Measurements from ENCODE around the gene KRT86.
A peak's percentile ranks its signal among the peaks of the same experiment; 100 is the strongest.
"Not testable (repeated sequence)": the region's sequence is repeated elsewhere in the genome, so short reads cannot be mapped to it uniquely, and the experiment has no call there.

The KRT86 gene

DNA sequence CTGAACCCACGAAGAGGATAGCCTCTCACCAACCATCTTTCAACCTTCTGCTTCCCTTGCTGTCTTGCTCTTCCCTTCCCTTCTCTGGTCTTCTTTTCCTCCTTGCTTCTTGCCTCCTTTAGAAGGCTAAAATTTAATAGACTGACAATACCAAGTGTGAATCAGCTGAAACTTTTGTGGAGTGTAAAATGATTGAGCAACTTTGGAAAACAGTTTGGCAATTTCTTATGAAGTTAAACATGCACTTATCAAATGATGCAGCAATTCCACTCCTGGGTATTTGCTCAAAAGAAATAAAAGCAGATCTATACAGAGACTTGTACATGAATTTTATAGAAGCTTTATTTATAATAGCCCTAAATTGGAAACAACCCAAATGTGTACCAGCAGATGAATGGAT is 3.3 kb upstream of the KRT86 start:
- no peak for DNase-seq

- no peak for DNase-seq
Observed at GRCh38 chr12:52275686-52276085, 1.2 kb downstream of the KRT86 start.

DNA sequence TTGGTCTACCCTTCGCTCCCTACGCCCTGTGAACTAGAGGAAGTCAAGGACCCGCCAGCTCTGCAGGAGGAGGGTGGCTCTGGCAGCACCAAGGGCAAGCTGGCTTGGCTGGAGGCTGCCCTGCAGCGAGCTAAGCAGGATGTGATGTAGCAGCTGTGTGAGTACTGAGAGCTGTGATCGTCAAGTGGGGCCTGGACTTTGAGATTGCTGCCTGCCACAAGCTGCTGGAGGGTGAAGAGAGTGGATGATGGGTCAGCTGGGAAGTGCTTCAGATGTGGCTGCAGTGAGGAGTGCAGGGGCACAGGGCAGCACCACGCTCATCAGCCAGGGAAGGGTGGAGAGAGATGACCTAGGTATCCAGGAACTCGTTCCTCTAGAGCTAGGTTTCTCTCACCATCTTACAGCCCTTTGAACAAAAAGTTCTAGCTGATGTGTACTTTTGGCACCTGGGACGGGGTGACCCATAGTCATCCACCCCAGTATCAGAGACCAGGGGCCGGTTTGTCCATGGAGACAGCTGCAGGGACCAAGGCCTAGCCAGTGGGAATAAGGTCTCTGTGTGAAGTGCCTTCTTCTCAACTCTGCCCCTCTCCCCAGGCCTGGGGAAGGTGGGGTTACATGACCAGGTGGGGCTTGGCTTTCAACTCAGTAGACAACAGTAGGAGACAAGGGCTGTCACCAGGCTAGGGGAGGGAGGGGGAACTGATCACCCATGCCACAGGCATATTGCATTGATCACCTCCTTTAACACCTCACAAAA is 3.2 kb downstream of the KRT86 start:
- DNase-seq = no peak

- peak; percentile 14 to 68 for DNase-seq
Observed at GRCh38 chr12:52278575-52279421, 4.4 kb downstream of the KRT86 start.

DNA sequence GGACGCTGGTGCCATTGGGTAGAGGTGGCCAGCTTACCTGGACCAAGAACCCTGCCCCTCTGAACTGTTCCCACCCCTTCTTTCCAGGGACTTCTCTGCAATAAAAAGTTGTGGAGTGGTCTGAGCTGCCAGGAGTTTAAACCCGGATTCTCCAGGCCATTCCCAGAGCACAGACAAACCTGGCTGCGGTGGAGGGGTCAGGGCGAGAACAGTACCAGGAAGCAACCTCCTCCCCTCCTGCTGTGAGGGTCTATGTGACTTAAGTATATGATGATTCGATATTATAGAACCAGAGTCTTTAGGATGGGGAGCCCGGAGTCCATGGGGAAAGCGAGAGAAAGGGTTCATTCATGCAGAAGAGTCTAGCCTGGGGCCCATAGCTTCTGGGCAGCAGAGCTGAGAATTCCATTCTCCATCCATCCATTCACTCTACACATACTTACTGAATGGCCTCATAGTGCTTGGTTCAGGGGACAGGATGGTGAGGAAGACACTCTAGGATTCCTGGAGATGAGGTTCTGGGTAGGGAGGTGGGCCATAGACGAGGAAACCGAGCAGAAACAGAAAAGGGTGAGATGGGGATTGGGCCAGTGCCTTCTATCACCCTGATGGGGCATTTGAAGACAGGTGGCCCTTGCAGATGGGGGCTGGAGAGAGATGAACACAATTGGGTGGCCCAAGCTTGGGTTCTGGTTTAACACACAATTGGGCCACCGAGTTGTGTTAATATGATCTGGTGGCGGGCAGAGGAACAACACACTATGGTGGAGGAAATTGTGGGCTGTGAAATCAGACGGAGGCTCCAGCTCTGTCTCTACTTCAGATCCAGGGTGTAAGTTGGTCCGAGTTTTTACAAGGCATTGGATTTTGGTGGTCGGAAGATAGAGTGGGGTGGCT is 5.2 kb downstream of the KRT86 start:
- no peak for DNase-seq

GRCh38 chr12:52280319-52280795 is 5.9 kb downstream of the KRT86 start:
- no peak for DNase-seq

- no peak for DNase-seq
Observed at GRCh38 chr12:52280796-52281560, 6.5 kb downstream of the KRT86 start.

DNA sequence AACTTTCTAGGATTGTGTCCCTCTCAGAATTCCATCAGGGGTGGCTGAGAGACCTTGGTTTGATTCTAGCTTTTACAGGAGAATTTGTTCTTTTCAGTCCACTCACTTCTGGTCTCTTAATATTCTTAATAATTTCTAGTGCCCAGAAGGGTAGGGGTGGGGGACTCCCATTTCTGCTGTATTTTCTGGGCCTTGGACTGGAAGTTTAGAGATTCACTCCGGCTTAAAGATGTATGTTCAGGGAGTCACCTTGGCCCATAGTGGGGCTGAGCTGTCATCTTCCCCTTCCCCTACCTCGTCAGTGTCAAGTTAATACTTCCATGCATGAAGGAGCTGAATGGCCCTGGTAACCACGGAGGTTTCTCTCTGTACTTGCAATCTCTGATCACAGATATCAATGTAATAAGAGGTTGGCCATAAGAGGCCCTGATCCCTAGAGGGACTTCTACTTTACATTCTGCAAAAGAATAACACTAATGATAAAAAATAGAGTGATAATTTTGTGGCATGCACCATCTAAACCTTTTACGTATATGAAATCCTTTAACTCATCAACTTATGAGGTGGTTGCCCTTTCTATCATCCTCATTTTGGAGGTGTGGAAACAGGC is 10.2 kb downstream of the KRT86 start:
- no peak for DNase-seq

- no peak for DNase-seq
Observed at GRCh38 chr12:52285172-52285745, 10.8 kb downstream of the KRT86 start.

DNA sequence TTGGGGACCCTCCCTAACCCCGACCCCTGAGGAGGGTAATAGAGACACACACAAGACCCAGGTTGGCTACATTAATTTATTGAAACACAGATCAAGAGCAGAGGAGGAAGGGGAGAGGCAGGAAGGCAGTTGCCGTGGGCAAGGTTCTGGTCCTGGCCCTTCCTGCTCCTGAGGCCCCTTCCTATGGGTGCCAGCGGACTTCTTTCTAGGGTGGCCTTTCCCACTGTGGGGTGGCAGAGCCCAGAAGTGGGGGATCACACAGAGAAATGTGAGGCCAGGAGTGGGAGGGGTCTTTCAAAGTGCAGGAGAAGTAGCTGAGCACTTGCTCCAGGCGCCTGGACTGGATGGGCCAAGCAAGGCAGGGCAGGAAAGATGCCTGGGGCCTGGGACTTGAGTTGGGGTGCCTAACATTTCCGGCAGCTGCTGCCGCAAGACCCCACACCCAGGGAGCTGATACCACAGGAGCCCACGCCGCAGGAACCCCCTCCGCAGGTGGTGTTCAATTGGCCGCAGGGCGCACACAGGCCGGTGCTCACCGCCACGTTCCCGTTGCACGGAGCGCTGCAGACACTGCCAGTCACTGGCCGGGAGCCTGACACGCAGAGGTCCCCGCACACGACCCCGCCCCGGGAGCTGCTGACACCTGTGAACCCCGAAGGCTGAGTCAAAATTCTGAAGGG is 11.5 kb downstream of the KRT86 start:
- DNase-seq = no peak

DNA sequence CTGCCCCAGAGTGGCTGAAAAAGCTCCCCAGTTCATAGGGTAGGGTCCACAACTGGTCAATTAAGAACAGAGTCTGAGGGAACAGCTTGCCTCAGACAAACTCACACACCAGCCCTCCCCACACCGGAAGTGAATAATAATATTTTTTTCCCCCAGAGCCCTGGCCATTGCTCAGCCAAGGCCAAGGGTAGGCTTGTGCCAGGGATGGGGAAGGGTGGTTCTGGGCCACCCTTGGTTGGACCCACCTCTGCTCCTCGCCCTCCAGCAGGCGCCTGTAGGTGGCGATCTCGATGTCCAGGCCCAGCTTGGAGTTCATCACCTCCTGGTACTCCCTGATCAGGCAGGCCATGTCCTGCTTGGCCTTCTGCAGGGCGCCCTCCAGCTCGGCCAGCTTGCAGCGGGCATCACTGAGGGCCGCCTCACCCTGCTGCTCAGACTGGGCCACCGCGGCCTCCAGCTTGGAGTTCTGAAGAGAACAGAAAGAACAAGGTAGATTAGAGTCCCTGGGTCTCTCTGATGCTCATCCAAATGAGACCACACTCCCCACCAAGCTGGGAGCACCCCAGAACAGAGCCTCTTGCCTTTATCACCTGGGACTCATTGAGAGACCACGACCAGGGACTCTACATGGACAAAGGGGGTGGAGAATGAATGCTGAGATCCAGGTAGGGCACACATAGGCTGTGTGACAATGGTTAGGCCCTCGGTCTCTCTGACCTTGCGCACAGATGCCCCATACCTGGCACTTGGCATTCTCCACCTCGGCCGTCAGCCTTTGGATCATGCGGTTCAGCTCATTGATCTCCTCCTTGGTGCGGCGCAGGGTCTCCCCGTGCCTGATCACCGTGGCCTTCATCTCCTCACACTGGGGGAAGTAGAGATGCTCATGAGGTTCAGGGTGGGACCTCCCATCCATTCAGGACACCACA is 12.7 kb downstream of the KRT86 start:
- not testable (repeated sequence) for DNase-seq

- DNase-seq = not testable (repeated sequence)
Observed at GRCh38 chr12:52287816-52288805, 13.7 kb downstream of the KRT86 start.

GRCh38 chr12:52290483-52291134 is 16.2 kb downstream of the KRT86 start:
- DNase-seq = not testable (repeated sequence)

DNA sequence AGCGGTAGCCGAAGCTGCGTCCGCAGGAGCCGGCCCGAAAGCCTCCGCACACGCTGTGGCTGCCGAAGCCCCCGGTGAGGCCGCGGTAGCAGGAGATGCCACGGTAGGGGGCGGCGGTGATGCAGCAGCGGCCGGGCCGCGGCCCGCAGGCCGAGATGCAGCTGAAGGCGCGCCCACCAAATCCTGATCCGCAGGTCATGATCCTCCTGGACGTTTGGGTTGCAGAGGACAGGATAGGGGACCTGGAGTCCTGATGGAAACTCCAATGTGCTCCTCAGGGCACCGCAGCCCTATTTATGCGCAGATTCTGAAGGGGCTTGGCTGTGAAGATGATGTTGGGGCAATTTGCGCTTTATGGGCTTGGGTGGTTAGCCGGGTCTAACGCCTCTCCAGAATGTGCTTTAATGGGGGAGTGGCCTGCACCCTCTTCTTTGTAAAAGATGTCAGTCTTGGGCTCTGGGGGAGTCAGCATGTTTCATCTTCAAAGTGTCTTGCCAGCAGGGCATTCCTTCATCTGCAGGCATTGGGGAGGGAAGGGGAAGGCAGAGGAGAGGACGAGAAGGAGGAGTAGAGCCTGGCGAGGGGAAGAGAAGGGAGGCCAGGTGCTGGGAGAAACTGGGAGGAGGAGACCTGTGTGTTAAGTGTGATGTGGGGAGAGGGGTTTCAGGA is 17.0 kb downstream of the KRT86 start, which contains the start of gene KRT81:
TSS of gene KRT81 (minus strand) at position 268 of the 669 bp plus-strand sequence. CDS start at position 199, 69 bp downstream.
- DNase-seq = no peak

DNA sequence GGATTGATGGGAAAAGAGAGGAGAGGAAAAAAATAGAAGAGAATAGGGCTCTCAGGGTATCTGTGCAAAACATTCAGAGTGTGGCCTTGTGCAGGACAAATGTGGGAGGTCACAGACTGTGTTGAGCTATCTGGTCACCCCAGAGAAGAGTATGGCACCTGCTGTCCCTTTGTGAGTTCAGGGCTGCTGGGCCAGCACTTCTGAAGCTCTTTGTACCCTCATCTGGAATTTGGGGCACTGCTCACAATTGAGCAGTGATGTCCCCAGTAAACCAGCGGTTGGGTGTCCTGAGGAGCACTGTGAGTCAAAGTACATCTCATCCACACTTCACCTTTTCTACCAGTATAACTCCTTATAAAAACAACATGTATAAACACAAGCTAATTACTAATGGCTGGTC is 19.5 kb downstream of the KRT86 start:
- DNase-seq = no peak

DNA sequence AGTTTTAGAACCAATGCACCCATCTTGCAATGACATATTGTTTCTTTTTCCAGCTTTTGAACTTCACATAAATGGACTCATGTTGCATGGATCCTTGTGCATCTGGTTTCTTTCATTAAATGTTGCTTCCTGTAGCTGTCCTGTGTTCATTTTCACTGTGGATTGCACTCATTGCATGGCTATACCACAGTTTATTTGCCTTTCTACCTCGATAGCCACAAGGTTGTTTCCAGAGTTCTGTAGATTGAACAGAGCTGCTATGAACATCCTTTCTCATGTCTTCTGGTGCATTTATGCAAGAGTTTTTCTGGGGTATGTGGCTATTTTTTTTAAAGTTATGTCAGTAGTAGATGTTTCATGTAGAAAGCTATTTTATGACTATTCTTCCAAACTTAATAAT is 20.4 kb downstream of the KRT86 start:
- no peak for DNase-seq

DNA sequence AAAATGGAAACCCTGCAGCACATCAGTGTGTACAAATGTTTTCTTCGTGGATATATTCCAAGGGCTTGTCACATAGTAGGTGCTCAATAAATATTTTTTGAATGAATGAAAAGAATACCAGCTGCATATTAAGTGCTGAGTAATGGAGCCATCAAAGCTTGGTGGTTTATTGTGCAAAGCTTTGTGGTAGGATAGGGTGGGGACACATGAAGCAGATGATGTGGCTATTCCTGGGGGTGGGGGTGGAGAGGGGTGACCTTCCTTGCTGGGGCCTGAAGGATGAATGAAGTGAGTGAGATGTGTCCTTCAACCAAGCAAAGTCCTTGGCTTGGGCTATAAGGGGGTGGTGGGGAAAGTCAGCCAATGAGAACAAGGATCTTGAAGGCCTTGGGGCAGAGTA is 21.2 kb downstream of the KRT86 start:
- DNase-seq = no peak
